Fibroblast of lung (primary cell): ENCODE measurements around the gene ZEB2. TPM values are rescaled to one million over a fixed set of nuclear protein-coding genes. Genes with fewer than 3 reads are reported as not detected.

ENCODE experiments used
- DNase-seq, 2 donors: peaks; one replicate each; pipeline versions ENCODE4 v3.0.0 to v3.0.0-alpha.2; 2010; ENCODE audit warnings: low read depth in 2 of 2
- H2AFZ ChIP-seq: 2 replicates; pipeline ENCODE4 v1.5.1; 2012; ENCODE audit warnings: low read length, control low read depth, inconsistent platforms
- H3K27ac ChIP-seq: 2 replicates; pipeline ENCODE4 v1.5.1; 2011; ENCODE audit warnings: low read length, control low read depth; ENCODE audit not compliant: insufficient read depth
- H3K27me3 ChIP-seq: 2 replicates; pipeline ENCODE4 v1.5.1; 2011; ENCODE audit warnings: mild to moderate bottlenecking, low read length; ENCODE audit not compliant: control insufficient read depth, insufficient read depth
- H3K36me3 ChIP-seq: 2 replicates; pipeline ENCODE4 v1.5.1; 2011; ENCODE audit warnings: low read length; ENCODE audit not compliant: control insufficient read depth, insufficient read depth
- H3K4me1 ChIP-seq: 2 replicates; pipeline ENCODE4 v1.5.1; 2011; ENCODE audit warnings: low read length; ENCODE audit not compliant: control insufficient read depth, insufficient read depth; ENCODE audit errors: extremely low read depth
- H3K4me2 ChIP-seq: 2 replicates; pipeline ENCODE4 v1.5.1; 2011; ENCODE audit warnings: low read length, control low read depth; ENCODE audit not compliant: insufficient read depth; ENCODE audit errors: extremely low read depth
- H3K4me3 ChIP-seq, 4 experiments: fragments of 200-600 bp in 1 of 4; sonication (generic) in 1 of 4; replicated peaks in 1 of 4; 2 replicates each; pipeline ENCODE4 v1.5.1; 2011 to 2016; ENCODE audit warnings: low read length in 4 of 4, low read depth in 3 of 4, mild to moderate bottlenecking in 3 of 4, control low read depth in 2 of 4, inconsistent platforms in 1 of 4, mixed read lengths in 1 of 4; ENCODE audit not compliant: insufficient read depth in 1 of 4; ENCODE audit errors: control extremely low read depth in 1 of 4
- H3K79me2 ChIP-seq: 2 replicates; pipeline ENCODE4 v1.5.1; 2012; ENCODE audit warnings: mild to moderate bottlenecking, low read length, inconsistent platforms; ENCODE audit not compliant: control insufficient read depth, insufficient read depth
- H3K9ac ChIP-seq: 2 replicates; pipeline ENCODE4 v1.5.1; 2011; ENCODE audit warnings: mild to moderate bottlenecking, low read length, control low read depth; ENCODE audit not compliant: insufficient read depth
- H3K9me3 ChIP-seq: 2 replicates; pipeline ENCODE4 v1.5.1; 2012; ENCODE audit warnings: low read depth, low read length; ENCODE audit not compliant: control insufficient read depth, insufficient read depth
- H4K20me1 ChIP-seq: 2 replicates; pipeline ENCODE4 v1.5.1; 2011; ENCODE audit warnings: low read length; ENCODE audit not compliant: control insufficient read depth, insufficient read depth; ENCODE audit errors: extremely low read depth
- CTCF ChIP-seq, 2 donors: IDR thresholded peaks in 1 of 2; conservative IDR thresholded peaks in 1 of 2; 1 replicate in 1 of 2; 2 replicates in 1 of 2; pipeline ENCODE4 v1.5.1; 2011 to 2012; ENCODE audit warnings: low read length in 2 of 2, control low read depth in 1 of 2, inconsistent platforms in 1 of 2, low read depth in 1 of 2, mild to moderate bottlenecking in 1 of 2
- EZH2 ChIP-seq: IDR thresholded peaks from 2 replicates; pipeline ENCODE4 v1.5.1; 2012; ENCODE audit warnings: low read length, control low read depth, mild to moderate bottlenecking; ENCODE audit errors: missing control alignments
- polyA plus RNA-seq, 2 donors: library from polyadenylated mRNA; depleted of rRNA in 1 of 2; stranded (reverse) in 1 of 2; unstranded in 1 of 2; fragments of >200 nt; gene quantifications; 2 replicates each; pipeline ENCODE4 v1.2.1, GENCODE V29; 2011 to 2012; ENCODE audit warnings: missing spikeins in 1 of 2
- total RNA-seq: library from RNA; depleted of rRNA; stranded (reverse); fragments of >200 nt; gene quantifications from 2 replicates; pipeline ENCODE4 v1.2.1, GENCODE V29; 2014

The ZEB2 gene
- total and polyA plus RNA-seq, 2 donors (not counting 1 experiment from before 2014, with no cell fraction given): 91.0 to 130 TPM

DNA sequence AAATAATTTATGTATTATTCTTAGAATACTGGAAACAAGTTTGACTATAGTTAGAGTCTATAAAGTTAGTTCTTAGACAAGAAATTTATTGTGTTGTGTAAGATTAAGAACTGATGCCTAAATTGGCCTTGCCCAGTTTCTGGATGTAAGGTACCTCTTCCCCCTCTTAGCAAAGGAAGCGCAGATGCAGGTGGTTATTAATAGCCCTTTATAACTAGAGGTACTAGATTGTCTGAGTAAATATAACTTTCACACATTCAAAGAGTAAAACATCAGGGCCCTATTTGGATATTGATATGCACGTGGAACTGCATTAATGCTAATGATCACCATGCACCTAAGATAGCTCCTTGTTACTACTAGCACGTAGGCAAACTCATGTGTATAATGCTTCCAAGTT is 100.7 kb downstream of the ZEB2 start:
- H3K27ac ChIP-seq: no peak overlapping the region
- H2AFZ ChIP-seq: no peak overlapping the region
- peaks cover 4% of the 10 kb centered on the region for H3K79me2 ChIP-seq
- DNase-seq: no peak
- no peak overlapping the region for H3K9ac ChIP-seq
- H3K4me1 ChIP-seq: peaks cover 3% of the 10 kb centered on the region
- H3K4me2 ChIP-seq: no peak overlapping the region
- H3K36me3 ChIP-seq: peaks cover 3% of the 10 kb centered on the region
- H3K9me3 ChIP-seq: no peaks in the 10 kb centered on the region
- H3K27me3 ChIP-seq: no peaks in the 10 kb centered on the region
- TF ChIP-seq CTCF (conservative IDR thresholded peaks at IDR 0.05 in 1 of 2, IDR thresholded peaks at IDR 0.05 in 1 of 2; ENCODE audit: low read depth in 1 of 2, low read length in 2 of 2) (no peak), EZH2 (no peak)
- no peaks in the 10 kb centered on the region for H4K20me1 ChIP-seq
- no peak overlapping the region for H3K4me3 ChIP-seq

DNA sequence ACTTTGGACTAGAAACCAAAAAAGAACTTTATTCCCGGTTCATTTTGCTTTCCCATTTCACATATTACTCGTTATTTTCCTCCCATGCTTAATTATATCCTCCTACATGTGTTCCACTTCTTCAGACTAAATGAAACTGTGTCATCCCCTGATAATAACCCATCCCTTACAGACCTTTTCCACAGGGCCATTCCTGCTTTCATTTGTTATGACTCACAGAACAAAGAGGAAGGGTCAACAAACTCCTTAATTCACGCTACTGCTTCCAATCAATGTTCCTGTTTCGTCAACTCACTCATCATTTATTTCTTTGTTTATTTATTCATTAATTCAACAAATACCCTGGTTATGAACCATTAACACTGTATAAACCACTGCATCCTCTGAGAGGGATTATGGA is 104.5 kb downstream of the ZEB2 start:
- no peak overlapping the region for H3K4me3 ChIP-seq
- no peak overlapping the region for H2AFZ ChIP-seq
- no peaks in the 10 kb centered on the region for H4K20me1 ChIP-seq
- H3K9ac ChIP-seq: no peak overlapping the region
- peak in 1 of 2 donors; percentile 43 for DNase-seq
- H3K4me1 ChIP-seq: peaks cover 12% of the 10 kb centered on the region
- H3K4me2 ChIP-seq: no peak overlapping the region
- peaks cover 2% of the 10 kb centered on the region for H3K36me3 ChIP-seq
- peak overlapping the region; percentile 23 for H3K27ac ChIP-seq
- no peaks in the 10 kb centered on the region for H3K9me3 ChIP-seq
- no peak for TF ChIP-seq CTCF (conservative IDR thresholded peaks at IDR 0.05 in 1 of 2, IDR thresholded peaks at IDR 0.05 in 1 of 2; ENCODE audit: low read depth in 1 of 2, low read length in 2 of 2)
- no peak for TF ChIP-seq EZH2
- H3K79me2 ChIP-seq: peaks cover 9% of the 10 kb centered on the region
- H3K27me3 ChIP-seq: no peaks in the 10 kb centered on the region

- Histone ChIP-seq H3K27me3 (no peaks in the 10 kb centered on the region), H2AFZ (no peak overlapping the region), H3K9ac (no peak overlapping the region), H4K20me1 (no peaks in the 10 kb centered on the region), H3K9me3 (no peaks in the 10 kb centered on the region), H3K4me1 (peaks cover 12% of the 10 kb centered on the region), H3K36me3 (peaks cover 1% of the 10 kb centered on the region), H3K27ac (peak overlapping the region; percentile 85), H3K4me2 (no peak overlapping the region), H3K79me2 (peaks cover 9% of the 10 kb centered on the region), H3K4me3 (no peak overlapping the region)
- TF ChIP-seq CTCF (conservative IDR thresholded peaks at IDR 0.05 in 1 of 2, IDR thresholded peaks at IDR 0.05 in 1 of 2; ENCODE audit: low read depth in 1 of 2, low read length in 2 of 2): no peak
- no peak for TF ChIP-seq EZH2
- peak; percentile 92 to 100 for DNase-seq
Measured at GRCh38 chr2:144414324-144414845, 105.5 kb downstream of the ZEB2 start.
